GOT3 (cell line): Measurements from ENCODE around the gene FCGR3B.
"Not testable (repeated sequence)": the region's sequence is repeated elsewhere in the genome, so short reads cannot be mapped to it uniquely, and the experiment has no call there.

Experiments
- DNase-seq: peaks from one replicate; lab custom pipeline; 2025; ENCODE audit warnings: mixed read lengths; lab: John Stamatoyannopoulos, UW

Gene FCGR3B

GRCh38 chr1:161638251-161638993 lies 7.4 kb upstream of the FCGR3B start:
- DNase-seq: not testable (repeated sequence)

- not testable (repeated sequence) for DNase-seq
Observed at GRCh38 chr1:161636976-161637375, 6.0 kb upstream of the FCGR3B start.

- DNase-seq: not testable (repeated sequence)
Observed at GRCh38 chr1:161636189-161636782, 5.3 kb upstream of the FCGR3B start.

DNA sequence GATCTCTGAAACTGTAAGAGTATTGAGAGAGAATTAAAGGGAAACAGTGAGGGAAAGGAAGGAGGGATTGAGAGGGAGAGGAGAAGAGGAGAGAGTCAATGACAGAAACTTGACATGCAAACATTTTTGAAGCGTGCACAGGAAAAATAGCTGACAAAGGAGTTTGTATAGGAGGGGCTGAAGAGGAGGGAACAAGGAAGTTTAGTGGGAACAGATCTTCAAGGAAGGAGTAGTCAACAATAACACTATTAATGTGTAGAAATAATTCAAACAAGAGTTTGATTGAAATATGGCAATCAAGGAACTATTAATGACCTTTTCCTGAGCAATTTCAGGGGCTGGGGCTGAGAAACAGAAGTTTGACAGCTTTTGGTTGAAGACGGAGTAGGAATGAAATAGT lies 4.0 kb upstream of the FCGR3B start:
- DNase-seq: not testable (repeated sequence)

- DNase-seq: not testable (repeated sequence)
Observed at GRCh38 chr1:161630128-161630742, 741 bp downstream of the FCGR3B start.

DNA sequence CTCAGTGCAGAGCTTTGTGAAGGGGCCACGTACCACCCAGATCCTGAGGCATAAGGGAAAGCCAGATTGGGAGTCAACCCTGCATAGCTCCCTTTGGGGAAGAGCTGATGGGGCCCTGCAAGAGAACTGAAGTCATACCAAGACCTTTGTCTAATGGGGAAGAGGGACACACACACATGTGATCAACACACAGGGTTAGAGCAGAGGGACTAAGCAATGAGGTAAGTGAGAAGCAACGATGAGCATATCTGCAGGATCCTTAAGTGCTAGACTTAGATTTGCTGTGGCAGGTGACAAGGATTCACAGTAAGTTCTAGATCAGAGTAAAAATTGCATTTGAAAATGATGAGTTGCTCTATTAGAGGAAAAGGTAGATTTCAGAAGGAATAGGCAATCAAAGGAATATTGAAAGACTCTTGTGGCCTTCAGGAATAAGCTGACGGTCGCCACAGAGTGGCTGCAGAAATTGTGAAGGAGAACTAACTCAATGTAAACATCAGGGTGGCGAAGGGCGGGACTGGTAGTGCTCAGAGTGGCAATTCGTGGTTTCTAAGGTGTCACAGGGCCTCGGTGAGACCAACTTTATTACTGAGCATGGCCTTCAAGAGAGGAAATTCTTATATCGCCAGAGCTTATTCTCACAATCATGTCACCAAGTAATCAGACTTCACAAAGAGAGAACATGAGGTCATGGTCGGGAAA lies 4.4 kb downstream of the FCGR3B start:
- not testable (repeated sequence) for DNase-seq

GRCh38 chr1:161624605-161625004 lies 6.4 kb downstream of the FCGR3B start:
- DNase-seq: not testable (repeated sequence)

GRCh38 chr1:161623401-161624051 lies 7.5 kb downstream of the FCGR3B start:
- DNase-seq: not testable (repeated sequence)

DNA sequence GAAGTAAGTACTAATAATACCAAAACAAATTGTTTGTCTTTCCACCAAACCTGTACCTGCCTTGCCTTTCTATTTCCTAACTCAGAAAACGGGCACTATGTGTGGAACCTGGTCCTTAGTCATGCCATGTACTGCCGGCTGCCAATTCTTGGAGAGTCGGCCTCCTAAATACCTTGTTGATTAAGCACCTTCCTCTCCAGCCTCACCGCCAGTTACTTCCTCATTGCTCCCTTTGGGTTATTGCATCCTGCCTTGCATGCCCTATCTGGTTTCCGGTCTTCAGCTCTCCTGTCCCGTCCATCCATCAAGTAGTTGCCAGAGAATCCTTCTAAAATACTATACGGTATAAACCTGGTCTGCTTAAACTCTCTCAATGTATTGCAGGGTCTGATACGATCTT lies 8.9 kb downstream of the FCGR3B start:
- DNase-seq: not testable (repeated sequence)

- peak; percentile 64 for DNase-seq
Observed at GRCh38 chr1:161621181-161622000, 9.6 kb downstream of the FCGR3B start.

GRCh38 chr1:161620399-161620798 lies 10.6 kb downstream of the FCGR3B start:
- DNase-seq: not testable (repeated sequence)

DNA sequence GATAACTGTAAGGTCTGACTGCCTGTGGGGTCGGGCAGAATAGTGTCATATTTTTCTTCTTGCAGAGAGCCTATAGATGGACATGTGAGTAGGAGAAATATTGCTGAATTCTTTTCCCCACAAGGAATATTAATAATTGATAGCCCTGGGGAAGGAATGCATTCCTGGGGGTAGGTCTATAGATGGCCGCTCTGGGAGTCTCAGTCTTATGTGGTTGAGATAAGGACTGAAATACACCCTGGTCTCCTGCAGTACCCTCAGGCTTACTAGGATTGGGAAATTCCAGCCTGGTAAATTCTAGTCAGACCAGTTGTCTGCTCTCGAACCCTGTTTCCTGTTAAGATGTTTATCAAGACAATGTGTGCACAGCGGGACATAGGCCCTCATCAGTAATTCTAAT lies 12.5 kb downstream of the FCGR3B start:
- not testable (repeated sequence) for DNase-seq

GRCh38 chr1:161616417-161616816 lies 14.6 kb downstream of the FCGR3B start:
- DNase-seq: not testable (repeated sequence)

GRCh38 chr1:161613142-161613514 lies 17.8 kb downstream of the FCGR3B start:
- not testable (repeated sequence) for DNase-seq

GRCh38 chr1:161612322-161613141 lies 18.4 kb downstream of the FCGR3B start:
- peak; percentile 92 for DNase-seq

DNA sequence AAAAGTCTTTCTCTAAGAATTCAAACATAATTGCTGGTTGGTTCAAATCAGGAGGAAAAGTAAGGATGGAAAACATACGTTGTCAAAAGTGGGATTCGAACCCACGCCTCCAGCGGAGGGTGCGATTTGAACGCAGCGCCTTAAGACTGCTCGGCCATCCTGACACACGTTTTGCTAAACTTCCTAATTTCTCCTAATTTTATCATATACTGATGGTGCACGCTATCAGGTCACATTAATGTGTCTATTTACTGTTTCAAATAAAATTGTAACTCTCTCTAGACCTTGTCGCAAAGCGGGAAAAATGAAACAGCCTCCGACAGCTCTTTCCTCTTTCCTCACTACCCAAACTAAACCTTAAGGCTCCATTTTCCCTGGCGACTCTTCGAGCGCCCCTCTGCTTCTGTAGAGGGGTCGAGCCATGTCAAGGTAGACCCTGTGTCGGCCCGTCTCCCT lies 19.1 kb downstream of the FCGR3B start:
- not testable (repeated sequence) for DNase-seq

DNA sequence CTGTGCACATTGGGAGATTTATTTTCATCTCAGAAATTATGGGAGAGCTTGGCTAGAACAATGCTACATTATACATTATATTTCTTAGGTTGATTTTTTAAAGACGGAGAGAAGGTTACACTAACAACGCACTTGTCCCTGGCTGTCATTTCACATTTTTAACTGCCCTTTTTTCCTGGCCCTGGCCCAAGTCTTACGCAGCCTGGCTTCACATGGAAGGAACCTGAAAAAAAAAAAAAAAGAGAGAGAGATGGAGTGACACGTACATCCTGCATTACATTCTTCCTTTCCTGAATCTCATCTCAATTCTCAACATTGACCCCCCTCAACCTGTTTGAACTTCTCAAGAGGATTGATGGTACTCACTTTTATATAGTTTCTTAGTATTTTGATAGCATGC lies 20.8 kb downstream of the FCGR3B start:
- not testable (repeated sequence) for DNase-seq

GRCh38 chr1:161606541-161607336 lies 24.2 kb downstream of the FCGR3B start:
- DNase-seq: not testable (repeated sequence)
